HL-60/S4 treated with retinoic acid at 250 ng/mL for 4 days and 3 days (cell line): Measurements from ENCODE around the gene DKK3.

ENCODE experiments used
- in situ Hi-C: fragments of 300-500 bp; cut with MboI; formaldehyde crosslinking; loops from 2 replicates; pipeline ENCODE4 v1.7.0; 2022; ENCODE audit warnings: low sequenced_read_pairs

The DKK3 gene

GRCh38 chr11:11985016-11985715, 23.3 kb downstream of the DKK3 start:
- in situ Hi-C loops = no loop called here

GRCh38 chr11:11984563-11984962, 23.9 kb downstream of the DKK3 start:
- in situ Hi-C loops = no loop called here

DNA sequence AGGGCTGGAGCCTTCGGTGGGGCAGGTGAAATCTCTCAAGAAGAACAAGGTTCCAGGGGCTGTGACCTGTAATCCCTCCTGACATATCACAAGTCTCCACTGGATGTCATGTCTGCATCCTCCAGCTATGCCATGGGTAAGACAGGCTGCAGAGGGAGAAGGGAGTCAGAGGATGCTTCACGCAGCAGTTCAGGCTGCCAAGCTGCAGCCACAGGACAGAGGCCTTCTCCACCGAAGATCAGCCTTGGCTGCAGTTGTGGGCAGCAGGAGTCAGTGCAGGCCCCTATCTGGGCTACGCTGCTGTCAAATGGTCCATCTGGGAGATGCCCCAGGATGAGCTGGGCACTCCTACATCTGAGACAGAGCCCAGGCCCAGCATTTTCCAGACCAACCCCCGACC, 25.0 kb downstream of the DKK3 start:
- in situ Hi-C loops = no loop called here

- in situ Hi-C loops = no loop called here
These were observed 25.5 kb downstream of the DKK3 start for GRCh38 chr11:11982975-11983374.

GRCh38 chr11:11982461-11982860, 26.0 kb downstream of the DKK3 start:
- in situ Hi-C loops = no loop called here

DNA sequence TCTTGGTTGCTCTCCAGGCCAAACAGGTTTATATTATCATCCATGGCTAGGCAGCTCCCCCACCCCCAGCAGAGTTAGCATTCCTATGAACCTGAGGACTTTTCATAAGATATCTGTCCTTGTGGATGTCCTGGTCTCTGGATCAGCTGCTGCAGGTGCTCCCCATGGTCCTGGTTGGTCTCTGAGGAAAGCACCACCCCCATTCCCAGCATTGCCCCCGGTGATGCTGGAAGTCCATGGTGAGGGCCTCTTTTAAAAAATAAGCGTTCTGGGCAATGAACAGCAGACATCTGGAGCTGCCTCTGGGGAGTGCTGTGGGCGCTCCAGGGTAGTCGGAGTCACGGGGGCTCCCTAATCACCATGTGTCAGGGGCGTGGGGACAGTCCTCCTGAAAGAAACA, 26.6 kb downstream of the DKK3 start:
- in situ Hi-C loops = no loop called here

GRCh38 chr11:11981364-11981763, 27.1 kb downstream of the DKK3 start:
- in situ Hi-C loops = no loop called here

GRCh38 chr11:11980841-11981308, 27.6 kb downstream of the DKK3 start:
- in situ Hi-C loops = no loop called here

- in situ Hi-C loops = no loop called here
These were observed 28.2 kb downstream of the DKK3 start for GRCh38 chr11:11980200-11980599.

DNA sequence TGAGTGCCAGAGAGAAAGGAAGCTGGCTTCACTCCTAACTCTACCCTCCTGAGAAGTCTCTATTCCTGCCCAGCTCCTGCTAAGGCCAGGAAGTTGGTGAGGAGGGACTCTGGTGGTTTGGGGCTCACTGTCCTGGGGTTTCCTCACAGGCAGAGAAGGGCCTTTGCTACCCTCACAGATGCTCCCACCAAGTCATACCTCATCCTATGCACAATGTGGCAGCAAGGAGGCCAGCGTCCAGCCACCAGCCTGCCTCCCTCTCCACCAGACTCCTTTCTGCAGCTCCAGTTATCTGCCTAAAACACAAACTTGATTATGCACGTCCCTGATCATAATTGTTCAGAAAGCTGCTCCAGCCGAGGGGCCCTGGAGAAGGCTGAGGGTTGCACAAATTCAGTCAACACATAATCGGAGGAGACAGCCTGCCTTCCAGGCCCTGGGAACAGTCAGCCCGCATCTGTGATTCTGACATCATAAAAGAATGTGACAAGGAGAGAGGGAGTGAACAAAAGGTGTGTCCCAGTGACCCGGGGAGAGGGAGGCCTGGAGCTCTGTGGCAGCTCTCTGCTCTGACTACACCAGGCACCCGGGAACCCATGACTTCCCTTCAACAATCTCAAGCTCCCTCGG, 28.8 kb downstream of the DKK3 start:
- in situ Hi-C loops = no loop called here

DNA sequence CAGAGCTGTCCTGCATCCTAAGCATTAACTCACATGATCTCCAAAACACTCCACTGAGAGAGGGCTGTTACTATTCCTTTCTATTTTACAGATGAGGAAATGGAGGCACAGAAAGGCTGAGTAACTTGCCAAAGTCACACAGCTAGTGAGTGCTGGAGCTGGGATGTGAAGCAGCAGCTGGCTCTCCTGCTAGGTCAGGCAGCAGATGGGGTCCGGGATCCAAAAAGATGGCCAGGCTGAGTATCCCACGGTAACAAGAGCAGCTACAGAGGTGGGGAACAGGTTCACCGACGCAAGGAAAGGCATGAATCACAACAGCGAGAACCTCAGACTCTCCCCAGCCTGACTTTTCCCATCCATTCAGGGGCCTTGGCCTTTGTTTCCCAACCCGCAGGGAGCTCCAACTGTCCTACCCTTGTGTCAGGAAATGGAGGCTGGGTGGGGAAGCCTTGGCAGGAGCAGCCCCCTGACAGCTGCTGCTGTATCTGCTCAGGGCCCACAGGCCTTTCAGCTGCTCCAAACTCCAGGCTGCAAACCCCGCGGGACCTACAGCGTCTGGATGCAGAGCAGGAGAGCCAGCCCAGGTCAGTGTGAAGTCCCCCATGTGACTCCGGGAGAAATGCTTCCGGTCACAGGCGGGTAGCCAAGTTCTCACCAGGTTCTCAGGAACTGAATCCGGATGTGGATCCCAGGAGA, 29.5 kb downstream of the DKK3 start:
- in situ Hi-C loops = no loop called here

- in situ Hi-C loops = no loop called here
These were observed 30.3 kb downstream of the DKK3 start for GRCh38 chr11:11978098-11978637.

GRCh38 chr11:11977206-11977938, 31.1 kb downstream of the DKK3 start:
- in situ Hi-C loops = no loop called here

GRCh38 chr11:11976481-11977127, 31.8 kb downstream of the DKK3 start:
- in situ Hi-C loops = no loop called here

- in situ Hi-C loops = no loop called here
These were observed 33.0 kb downstream of the DKK3 start for GRCh38 chr11:11975201-11976092.

DNA sequence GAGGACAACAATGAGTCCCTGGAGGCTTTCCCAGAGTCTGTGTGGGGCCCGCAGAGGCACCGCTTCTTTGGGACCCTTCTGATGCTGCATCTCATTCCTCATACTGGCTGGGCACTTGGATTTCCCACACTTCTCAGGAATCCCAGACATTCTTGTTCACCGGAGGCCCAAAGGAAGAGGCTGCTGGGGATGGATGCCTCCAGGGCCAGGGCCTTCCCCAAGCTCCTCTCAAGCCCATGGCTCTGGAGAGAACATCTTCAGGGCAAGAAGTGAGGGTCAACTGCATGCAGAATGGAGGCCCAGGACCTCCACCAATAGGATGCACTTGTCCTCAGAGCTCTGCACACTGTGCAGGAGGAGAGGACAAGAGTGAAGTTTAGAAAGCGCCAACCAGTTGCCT, 34.6 kb downstream of the DKK3 start:
- in situ Hi-C loops = no loop called here

- in situ Hi-C loops = no loop called here
These were observed 35.0 kb downstream of the DKK3 start for GRCh38 chr11:11973361-11973800.

DNA sequence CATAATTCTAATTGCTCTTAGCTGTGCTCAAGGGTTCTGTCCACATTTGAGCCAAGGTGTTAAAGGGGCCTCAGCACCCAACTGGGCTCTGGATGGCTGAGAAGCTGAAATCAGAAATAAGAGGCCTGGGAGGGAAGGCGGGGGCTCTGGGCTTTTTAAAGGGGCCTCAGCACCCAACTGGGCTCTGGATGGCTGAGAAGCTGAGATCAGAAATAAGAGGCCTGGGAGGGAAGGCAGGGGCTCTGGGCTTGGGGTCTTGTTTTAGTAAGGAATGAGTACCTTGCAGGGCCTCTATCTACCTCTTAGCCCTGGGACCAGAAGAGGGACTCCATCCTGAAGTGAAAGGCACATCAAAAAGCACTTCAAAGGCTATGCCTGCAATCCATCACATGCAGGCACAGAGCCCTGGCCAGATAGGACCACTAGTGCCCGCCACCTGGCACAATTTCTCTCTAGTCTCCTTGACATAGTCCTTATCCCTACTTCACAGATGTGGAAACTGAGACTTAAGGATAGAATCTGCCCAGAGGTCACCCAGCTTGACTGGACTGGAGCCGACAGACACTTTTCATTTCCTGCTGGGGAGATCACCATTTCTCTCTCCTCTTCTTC, 35.6 kb downstream of the DKK3 start:
- in situ Hi-C loops = no loop called here

DNA sequence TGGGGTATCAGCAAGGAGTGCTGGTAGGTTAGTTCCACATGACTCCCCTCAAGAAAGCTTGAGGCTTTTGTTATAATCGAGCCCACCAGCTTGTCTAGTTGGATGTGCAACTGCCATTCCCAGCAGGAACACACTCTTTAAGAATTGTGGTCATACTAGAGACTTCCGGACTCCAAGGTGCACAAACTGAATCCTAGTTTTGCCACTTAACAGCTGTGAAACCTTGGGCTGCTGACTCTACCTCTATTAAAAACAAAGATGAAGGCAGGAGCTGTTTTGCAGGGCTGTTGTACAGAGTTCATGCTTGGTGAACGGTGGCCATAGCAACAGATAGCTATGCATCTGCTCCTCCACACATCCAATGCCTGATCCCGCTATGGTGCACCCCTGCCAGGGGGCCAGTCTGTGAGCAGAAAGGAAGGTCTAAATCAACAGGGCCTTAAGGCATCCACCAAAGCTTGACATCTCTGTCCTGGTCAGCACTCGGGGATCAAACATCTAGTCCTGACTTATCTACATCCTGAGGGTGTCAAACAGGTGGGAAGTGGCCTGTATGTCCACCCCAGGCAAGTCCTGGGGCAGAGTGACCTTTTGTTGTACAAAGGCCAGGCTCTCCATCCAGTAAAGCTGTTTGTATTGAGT, 36.4 kb downstream of the DKK3 start:
- in situ Hi-C loops = no loop called here
